ENCODE results near the gene GNA14.
"Not testable (repeated sequence)": the region's sequence is repeated elsewhere in the genome, so short reads cannot be mapped to it uniquely, and the experiment has no call there.

GNA14 gene

DNA sequence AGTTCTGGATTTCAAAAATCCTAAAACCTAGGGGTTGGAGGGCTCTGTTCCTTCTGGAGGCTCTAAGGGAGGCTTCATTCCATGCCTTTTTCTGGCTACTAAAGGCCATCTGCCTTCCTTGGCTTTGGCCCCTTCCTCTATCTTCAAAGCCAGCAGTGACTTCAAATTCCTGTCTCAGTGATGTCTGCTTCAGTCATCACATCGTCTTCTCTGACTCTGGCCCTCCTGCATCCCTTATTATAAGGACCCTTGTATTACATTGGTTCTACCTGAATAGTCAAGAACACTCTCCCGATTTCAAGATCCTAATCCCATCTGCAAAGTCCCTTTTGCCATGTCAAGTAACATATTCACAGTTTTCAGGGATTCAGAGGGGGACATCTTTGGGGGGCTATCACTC is 60.3 kb downstream of the GNA14 start:
- H3K4me1 ChIP-seq (ENCODE audit: control insufficient read depth, insufficient read depth, low read length), result no peaks in the 10 kb centered on the region
- H3K27ac ChIP-seq (ENCODE audit: low read length), result no peak overlapping the region
- H3K9me3 ChIP-seq (ENCODE audit: control insufficient read depth in 2 of 2, low read length in 2 of 2), result no peaks in the 10 kb centered on the region
- no peak overlapping the region for H3K9ac ChIP-seq (ENCODE audit: low read length in 2 of 2)
- H3K27me3 ChIP-seq (ENCODE audit: control insufficient read depth in 1 of 2, insufficient read depth in 2 of 2, low read length in 2 of 2), result no peaks in the 10 kb centered on the region
- H3K4me3 ChIP-seq (ENCODE audit: low read length in 2 of 2), result no peak overlapping the region
- H3K36me3 ChIP-seq (ENCODE audit: control insufficient read depth in 2 of 2, insufficient read depth in 2 of 2, low read length in 2 of 2), result no peaks in the 10 kb centered on the region

DNA sequence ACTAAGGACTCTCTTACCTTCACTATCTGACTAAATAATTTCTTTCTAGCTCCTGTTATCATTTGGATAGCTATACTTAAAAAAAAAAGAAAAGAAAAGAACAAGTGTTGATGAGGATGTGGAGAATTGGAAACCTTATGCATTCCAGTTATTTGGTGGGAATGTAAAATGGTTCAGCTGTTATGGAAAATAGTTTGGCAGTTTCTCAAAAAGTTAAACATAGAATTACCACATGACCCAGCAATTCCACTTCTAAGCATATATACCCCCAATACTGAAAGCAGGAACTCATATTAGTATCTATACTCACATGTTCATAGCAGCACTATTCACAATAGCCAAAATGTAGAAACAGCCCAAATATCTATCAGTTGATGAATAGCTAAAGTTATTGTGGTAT is 61.1 kb downstream of the GNA14 start:
- Histone ChIP-seq H3K9ac (ENCODE audit: low read length in 2 of 2) (no peak overlapping the region), H3K36me3 (ENCODE audit: control insufficient read depth in 2 of 2, insufficient read depth in 2 of 2, low read length in 2 of 2) (no peaks in the 10 kb centered on the region), H3K4me1 (ENCODE audit: control insufficient read depth, insufficient read depth, low read length) (no peaks in the 10 kb centered on the region), H3K27ac (ENCODE audit: low read length) (no peak overlapping the region), H3K4me3 (ENCODE audit: low read length in 2 of 2) (no peak overlapping the region), H3K27me3 (ENCODE audit: control insufficient read depth in 1 of 2, insufficient read depth in 2 of 2, low read length in 2 of 2) (no peaks in the 10 kb centered on the region), H3K9me3 (ENCODE audit: control insufficient read depth in 2 of 2, low read length in 2 of 2) (no peaks in the 10 kb centered on the region)

DNA sequence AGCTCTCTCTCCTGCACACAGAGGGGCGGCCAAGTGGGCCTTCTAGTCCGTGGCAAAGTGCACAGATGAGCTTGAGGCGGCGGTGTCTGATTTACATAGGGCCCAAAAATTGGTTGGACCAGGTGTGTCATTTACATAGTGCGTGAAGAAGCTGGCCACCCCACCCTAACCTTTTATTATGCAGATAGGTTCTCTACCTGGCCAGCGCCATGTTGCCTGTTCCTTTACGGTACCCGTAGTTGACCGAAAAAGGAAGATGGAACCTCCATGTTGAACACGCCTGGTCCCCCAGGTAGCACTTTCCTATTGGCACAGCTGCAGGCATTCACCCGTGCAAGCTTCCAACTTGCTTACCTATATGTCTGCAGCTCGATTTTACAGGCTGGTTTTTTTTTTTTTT is 61.5 kb downstream of the GNA14 start:
- H3K4me1 ChIP-seq (ENCODE audit: control insufficient read depth, insufficient read depth, low read length), result no peaks in the 10 kb centered on the region
- H3K9ac ChIP-seq (ENCODE audit: low read length in 2 of 2), result no peak overlapping the region
- H3K4me3 ChIP-seq (ENCODE audit: low read length in 2 of 2), result no peak overlapping the region
- no peak overlapping the region for H3K27ac ChIP-seq (ENCODE audit: low read length)
- H3K36me3 ChIP-seq (ENCODE audit: control insufficient read depth in 2 of 2, insufficient read depth in 2 of 2, low read length in 2 of 2), result no peaks in the 10 kb centered on the region
- no peaks in the 10 kb centered on the region for H3K27me3 ChIP-seq (ENCODE audit: control insufficient read depth in 1 of 2, insufficient read depth in 2 of 2, low read length in 2 of 2)
- H3K9me3 ChIP-seq (ENCODE audit: control insufficient read depth in 2 of 2, low read length in 2 of 2), result no peaks in the 10 kb centered on the region

DNA sequence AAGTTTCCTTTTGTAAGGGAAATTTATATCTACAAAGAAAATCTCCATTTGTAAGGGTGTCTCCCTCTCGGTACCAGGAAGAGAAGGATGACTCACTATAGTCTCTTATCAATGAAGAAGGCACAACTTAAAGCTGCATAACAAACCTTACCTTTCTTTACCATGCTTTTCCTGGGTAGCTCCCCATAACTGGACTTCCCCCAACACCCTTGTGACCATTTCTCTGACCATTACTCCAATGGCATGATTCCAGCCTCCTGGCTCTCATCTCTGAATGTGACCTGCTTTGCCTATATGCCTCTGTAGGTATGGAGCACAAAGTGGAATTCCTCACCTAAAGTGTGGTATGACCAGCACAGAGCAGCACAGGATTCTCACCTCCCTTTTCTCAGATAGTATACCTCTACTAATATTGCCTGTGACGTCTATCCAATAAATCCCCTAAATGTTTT is 62.8 kb downstream of the GNA14 start:
- H3K9me3 ChIP-seq (ENCODE audit: control insufficient read depth in 2 of 2, low read length in 2 of 2), result no peaks in the 10 kb centered on the region

DNA sequence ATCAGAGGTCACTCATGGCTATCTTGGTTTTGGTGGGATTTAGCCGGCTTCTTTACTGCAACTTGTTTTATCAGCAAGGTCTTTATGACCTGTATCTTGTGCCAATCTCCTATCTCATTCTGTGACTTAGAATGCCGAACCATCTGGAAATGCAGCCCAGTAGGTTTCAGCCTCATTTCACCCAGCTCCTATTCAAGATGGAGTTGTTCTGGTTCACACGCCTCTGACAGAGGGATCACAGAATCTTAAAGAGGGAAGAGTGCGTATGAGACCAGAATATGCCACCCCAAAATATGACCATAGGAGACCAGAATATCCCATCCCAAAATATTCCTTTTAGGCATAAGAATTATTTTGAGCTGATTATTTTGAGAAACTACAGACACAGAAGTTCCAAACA is 63.2 kb downstream of the GNA14 start:
- H3K9me3 ChIP-seq (ENCODE audit: control insufficient read depth in 2 of 2, low read length in 2 of 2); H3K4me3 ChIP-seq (ENCODE audit: low read length in 2 of 2); H3K4me1 ChIP-seq (ENCODE audit: control insufficient read depth, insufficient read depth, low read length); H3K27ac ChIP-seq (ENCODE audit: low read length); H3K27me3 ChIP-seq (ENCODE audit: control insufficient read depth in 1 of 2, insufficient read depth in 2 of 2, low read length in 2 of 2); H3K36me3 ChIP-seq (ENCODE audit: control insufficient read depth in 2 of 2, insufficient read depth in 2 of 2, low read length in 2 of 2); H3K9ac ChIP-seq (ENCODE audit: low read length in 2 of 2): not testable (repeated sequence)

More for the DNA sequence above, 62.8 kb downstream of the GNA14 start:
- H3K27ac ChIP-seq (ENCODE audit: low read length), result no peak overlapping the region
- no peak overlapping the region for H3K4me3 ChIP-seq (ENCODE audit: low read length in 2 of 2)
- no peaks in the 10 kb centered on the region for H3K27me3 ChIP-seq (ENCODE audit: control insufficient read depth in 1 of 2, insufficient read depth in 2 of 2, low read length in 2 of 2)
- no peaks in the 10 kb centered on the region for H3K4me1 ChIP-seq (ENCODE audit: control insufficient read depth, insufficient read depth, low read length)
- H3K9ac ChIP-seq (ENCODE audit: low read length in 2 of 2), result no peak overlapping the region
- no peaks in the 10 kb centered on the region for H3K36me3 ChIP-seq (ENCODE audit: control insufficient read depth in 2 of 2, insufficient read depth in 2 of 2, low read length in 2 of 2)

DNA sequence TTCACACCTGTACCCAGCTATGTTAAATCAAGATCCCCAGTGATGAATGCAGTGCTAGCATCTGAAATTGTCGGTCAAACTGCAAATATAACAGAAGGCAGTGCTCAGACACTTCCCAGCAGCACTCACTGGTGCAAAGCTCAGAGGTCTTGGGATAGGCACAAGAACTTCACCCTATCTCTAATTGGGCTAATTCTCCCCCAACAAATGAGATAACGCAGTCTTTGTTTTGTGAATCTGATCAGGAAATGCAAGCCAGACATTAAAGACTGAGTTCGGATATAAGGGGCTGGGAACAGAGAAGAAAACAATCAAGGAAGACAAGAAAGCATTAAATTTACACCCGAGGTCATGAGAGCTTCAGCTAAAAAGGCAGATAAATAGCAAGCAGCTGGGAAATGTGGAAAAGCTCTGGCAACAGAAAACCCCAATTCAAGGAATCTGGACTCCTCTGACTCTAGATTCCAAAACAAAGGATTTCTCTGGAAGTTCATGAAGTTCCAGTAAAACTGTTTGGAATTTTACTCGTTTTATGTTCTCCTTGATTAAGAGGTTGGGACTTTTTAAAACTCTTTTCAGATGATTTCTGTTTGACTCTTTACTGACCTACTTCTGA is 65.1 kb downstream of the GNA14 start:
- H3K36me3 ChIP-seq (ENCODE audit: control insufficient read depth in 2 of 2, insufficient read depth in 2 of 2, low read length in 2 of 2), result no peaks in the 10 kb centered on the region
- no peak overlapping the region for H3K4me3 ChIP-seq (ENCODE audit: low read length in 2 of 2)
- H3K27me3 ChIP-seq (ENCODE audit: control insufficient read depth in 1 of 2, insufficient read depth in 2 of 2, low read length in 2 of 2), result no peaks in the 10 kb centered on the region
- no peaks in the 10 kb centered on the region for H3K4me1 ChIP-seq (ENCODE audit: control insufficient read depth, insufficient read depth, low read length)
- no peak overlapping the region for H3K27ac ChIP-seq (ENCODE audit: low read length)
- H3K9ac ChIP-seq (ENCODE audit: low read length in 2 of 2), result no peak overlapping the region
- no peaks in the 10 kb centered on the region for H3K9me3 ChIP-seq (ENCODE audit: control insufficient read depth in 2 of 2, low read length in 2 of 2)

DNA sequence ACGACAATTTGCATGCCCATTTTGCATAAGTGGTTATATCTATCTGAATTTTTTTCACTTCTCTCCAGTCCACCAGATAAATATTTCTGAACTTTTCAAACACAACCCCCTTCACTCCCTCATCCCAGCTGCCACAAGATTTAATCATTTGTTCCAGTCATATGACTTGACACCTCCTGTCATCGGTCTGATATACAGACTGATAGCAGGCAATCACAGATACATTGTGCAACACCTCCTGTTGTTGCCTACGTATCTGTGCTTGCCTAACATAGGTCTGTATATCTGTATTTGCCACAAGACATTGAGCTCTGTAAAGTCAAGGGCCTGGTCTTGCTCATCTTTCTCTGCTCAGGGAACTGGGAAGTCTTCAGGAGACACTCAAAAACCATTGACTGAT is 65.6 kb downstream of the GNA14 start:
- Histone ChIP-seq H3K27me3 (ENCODE audit: control insufficient read depth in 1 of 2, insufficient read depth in 2 of 2, low read length in 2 of 2) (no peaks in the 10 kb centered on the region), H3K4me3 (ENCODE audit: low read length in 2 of 2) (no peak overlapping the region), H3K4me1 (ENCODE audit: control insufficient read depth, insufficient read depth, low read length) (no peaks in the 10 kb centered on the region), H3K9ac (ENCODE audit: low read length in 2 of 2) (no peak overlapping the region), H3K9me3 (ENCODE audit: control insufficient read depth in 2 of 2, low read length in 2 of 2) (no peaks in the 10 kb centered on the region), H3K27ac (ENCODE audit: low read length) (no peak overlapping the region), H3K36me3 (ENCODE audit: control insufficient read depth in 2 of 2, insufficient read depth in 2 of 2, low read length in 2 of 2) (no peaks in the 10 kb centered on the region)

DNA sequence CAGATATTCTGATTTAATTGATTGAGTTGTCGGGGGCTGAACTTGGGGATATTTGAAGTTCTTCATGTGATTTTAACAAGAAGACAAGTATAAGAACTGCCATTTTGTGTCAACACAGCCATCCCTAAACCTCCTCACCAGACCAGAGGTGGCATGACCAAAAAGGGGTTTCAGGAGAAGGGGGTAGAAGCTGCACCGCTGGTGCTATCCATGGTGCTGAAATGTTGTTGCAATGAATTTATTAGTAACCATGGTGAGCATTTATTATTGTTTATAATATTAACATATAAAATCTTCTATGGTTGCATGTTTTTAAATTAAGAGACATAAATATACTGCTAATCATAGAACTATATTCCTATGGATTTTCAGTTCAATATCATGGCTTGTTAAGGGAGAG is 72.3 kb downstream of the GNA14 start:
- Histone ChIP-seq H3K4me1 (ENCODE audit: control insufficient read depth, insufficient read depth, low read length) (no peaks in the 10 kb centered on the region), H3K9me3 (ENCODE audit: control insufficient read depth in 2 of 2, low read length in 2 of 2) (no peaks in the 10 kb centered on the region), H3K27ac (ENCODE audit: low read length) (no peak overlapping the region), H3K36me3 (ENCODE audit: control insufficient read depth in 2 of 2, insufficient read depth in 2 of 2, low read length in 2 of 2) (no peaks in the 10 kb centered on the region), H3K9ac (ENCODE audit: low read length in 2 of 2) (no peak overlapping the region), H3K4me3 (ENCODE audit: low read length in 2 of 2) (no peak overlapping the region), H3K27me3 (ENCODE audit: control insufficient read depth in 1 of 2, insufficient read depth in 2 of 2, low read length in 2 of 2) (no peaks in the 10 kb centered on the region)

DNA sequence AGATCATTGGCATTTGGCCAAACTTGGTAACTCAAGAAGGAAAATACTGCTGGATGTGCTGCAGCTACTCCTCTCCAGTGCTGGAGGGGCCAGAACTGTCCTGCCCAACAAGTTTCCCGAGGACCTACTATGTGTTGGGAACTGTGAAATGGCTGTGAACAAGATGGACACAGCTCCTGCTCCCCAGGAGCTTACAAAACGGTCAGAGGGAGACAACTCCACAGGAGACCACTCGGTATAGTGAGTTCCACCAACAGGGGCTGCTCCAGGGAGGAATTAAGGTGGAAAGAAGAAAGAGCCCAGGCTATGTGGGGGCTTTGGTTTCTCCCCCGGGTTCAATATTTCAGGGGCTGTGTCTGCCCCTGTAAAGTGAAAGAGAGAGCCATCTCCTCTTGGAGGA is 78.8 kb downstream of the GNA14 start:
- Histone ChIP-seq H3K27ac (ENCODE audit: low read length) (no peak overlapping the region), H3K4me1 (ENCODE audit: control insufficient read depth, insufficient read depth, low read length) (no peaks in the 10 kb centered on the region), H3K4me3 (ENCODE audit: low read length in 2 of 2) (no peak overlapping the region), H3K9ac (ENCODE audit: low read length in 2 of 2) (no peak overlapping the region), H3K36me3 (ENCODE audit: control insufficient read depth in 2 of 2, insufficient read depth in 2 of 2, low read length in 2 of 2) (no peaks in the 10 kb centered on the region), H3K9me3 (ENCODE audit: control insufficient read depth in 2 of 2, low read length in 2 of 2) (no peaks in the 10 kb centered on the region), H3K27me3 (ENCODE audit: control insufficient read depth in 1 of 2, insufficient read depth in 2 of 2, low read length in 2 of 2) (no peaks in the 10 kb centered on the region)

DNA sequence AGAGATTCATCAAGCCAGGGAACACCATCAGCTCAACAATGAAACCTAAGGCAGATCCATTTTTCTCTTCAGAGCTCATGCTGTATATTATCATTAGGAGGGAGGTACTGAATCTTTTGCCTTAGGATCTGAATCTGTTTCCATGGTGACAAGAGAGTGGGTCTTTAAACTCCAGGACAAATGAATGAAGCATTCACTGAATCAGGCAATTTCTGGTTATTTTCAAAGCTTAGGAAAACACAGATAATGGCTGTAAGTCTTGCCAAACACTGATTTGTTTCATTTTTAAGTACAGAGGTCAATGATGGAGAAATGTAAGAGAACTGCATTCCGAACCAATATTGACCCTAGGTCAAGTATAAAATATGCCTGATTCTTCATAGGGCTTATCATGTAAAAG is 84.9 kb downstream of the GNA14 start:
- Histone ChIP-seq H3K27ac (ENCODE audit: low read length) (no peak overlapping the region), H3K4me1 (ENCODE audit: control insufficient read depth, insufficient read depth, low read length) (no peaks in the 10 kb centered on the region), H3K4me3 (ENCODE audit: low read length in 2 of 2) (no peak overlapping the region), H3K9ac (ENCODE audit: low read length in 2 of 2) (no peak overlapping the region), H3K27me3 (ENCODE audit: control insufficient read depth in 1 of 2, insufficient read depth in 2 of 2, low read length in 2 of 2) (no peaks in the 10 kb centered on the region), H3K9me3 (ENCODE audit: control insufficient read depth in 2 of 2, low read length in 2 of 2) (no peaks in the 10 kb centered on the region), H3K36me3 (ENCODE audit: control insufficient read depth in 2 of 2, insufficient read depth in 2 of 2, low read length in 2 of 2) (no peaks in the 10 kb centered on the region)

DNA sequence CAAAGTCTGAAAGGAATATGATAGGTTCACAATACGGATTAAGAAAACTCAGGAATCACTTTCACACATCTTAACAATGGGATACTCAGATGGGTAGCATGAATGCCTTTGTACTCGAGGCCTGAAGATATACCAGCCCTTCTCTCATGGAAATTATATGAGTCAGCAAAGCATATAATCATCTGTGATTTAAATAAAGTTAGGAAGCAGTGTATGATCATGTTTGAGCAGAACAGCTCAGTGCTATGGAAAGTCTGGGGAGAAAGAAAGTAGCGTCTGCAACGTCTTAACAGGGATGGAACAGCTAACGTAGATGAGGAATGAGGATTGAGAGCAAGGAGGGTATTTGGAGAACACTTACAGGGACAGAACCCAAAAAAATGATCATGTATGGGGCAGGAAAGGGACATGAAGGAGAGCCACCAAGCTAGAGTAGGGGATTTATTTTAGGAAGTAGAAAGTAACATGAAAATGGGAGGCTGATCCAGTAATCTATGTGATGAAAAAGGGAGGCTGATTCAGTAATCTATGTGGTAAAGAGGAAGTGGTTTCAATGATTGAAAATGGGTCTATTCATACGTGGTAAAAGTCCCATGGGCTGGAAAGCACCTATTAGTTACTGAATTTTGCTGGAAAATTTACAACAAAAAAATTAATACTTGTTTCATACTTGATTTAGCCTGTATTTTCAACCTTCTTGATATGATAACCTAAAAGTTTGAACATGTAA is 85.9 kb downstream of the GNA14 start:
- Histone ChIP-seq H3K9me3 (ENCODE audit: control insufficient read depth in 2 of 2, low read length in 2 of 2) (no peaks in the 10 kb centered on the region), H3K9ac (ENCODE audit: low read length in 2 of 2) (no peak overlapping the region), H3K27me3 (ENCODE audit: control insufficient read depth in 1 of 2, insufficient read depth in 2 of 2, low read length in 2 of 2) (no peaks in the 10 kb centered on the region), H3K4me1 (ENCODE audit: control insufficient read depth, insufficient read depth, low read length) (no peaks in the 10 kb centered on the region), H3K36me3 (ENCODE audit: control insufficient read depth in 2 of 2, insufficient read depth in 2 of 2, low read length in 2 of 2) (no peaks in the 10 kb centered on the region), H3K4me3 (ENCODE audit: low read length in 2 of 2) (no peak overlapping the region), H3K27ac (ENCODE audit: low read length) (no peak overlapping the region)

All from stomach smooth muscle (tissue), 2 donors.